Lung (tissue), 12 donors: ENCODE data around the gene NOTCH1. TPM values are rescaled to one million over a fixed set of nuclear protein-coding genes. Genes with fewer than 3 reads are reported as not detected.

Experiments
- ATAC-seq: fragments of 200-7000 bp; cut with Tn5 transposase; one replicate; pipeline ENCODE4 v1.9.1; 2020; ENCODE audit warnings: moderate number of reproducible peaks; ENCODE audit not compliant: insufficient read depth, low FRiP score
- DNase-seq, 3 donors: peaks; one replicate each; pipeline ENCODE4 v3.0.0-alpha.2; 2013 to 2017
- H3K27ac ChIP-seq, 2 donors: one replicate each; pipeline ENCODE4 v1.5.1; 2013; ENCODE audit warnings: mild to moderate bottlenecking in 2 of 2, moderate library complexity in 2 of 2, control low read depth in 1 of 2, inconsistent platforms in 1 of 2, low read depth in 1 of 2, low read length in 1 of 2
- H3K27me3 ChIP-seq, 3 donors: one replicate each; pipeline ENCODE4 v1.5.1; 2013; ENCODE audit warnings: low read length in 2 of 3; ENCODE audit not compliant: control insufficient read depth in 3 of 3, insufficient read depth in 3 of 3
- H3K36me3 ChIP-seq, 4 donors: one replicate each; pipeline ENCODE4 v1.5.1; 2013; ENCODE audit warnings: low read length in 4 of 4, mild to moderate bottlenecking in 1 of 4, moderate library complexity in 1 of 4; ENCODE audit not compliant: control insufficient read depth in 4 of 4, insufficient read depth in 4 of 4
- H3K4me1 ChIP-seq, 5 donors: one replicate each; pipeline ENCODE4 v1.5.1; 2013; ENCODE audit warnings: low read length in 5 of 5, mild to moderate bottlenecking in 2 of 5, moderate library complexity in 1 of 5; ENCODE audit not compliant: control insufficient read depth in 5 of 5, insufficient read depth in 5 of 5
- H3K4me3 ChIP-seq: one replicate; pipeline ENCODE4 v1.5.1; 2013; ENCODE audit warnings: mild to moderate bottlenecking, control low read depth, moderate library complexity
- H3K9ac ChIP-seq, 2 donors: one replicate each; pipeline ENCODE4 v1.5.1; 2013; ENCODE audit warnings: low read length in 2 of 2, control low read depth in 1 of 2; ENCODE audit not compliant: insufficient read depth in 1 of 2
- H3K9me3 ChIP-seq, 4 donors: one replicate each; pipeline ENCODE4 v1.5.1; 2013; ENCODE audit warnings: low read length in 3 of 4, mild to moderate bottlenecking in 1 of 4, moderate library complexity in 1 of 4; ENCODE audit not compliant: control insufficient read depth in 4 of 4, insufficient read depth in 3 of 4
- WGBS, 2 donors: extraction: QIAGEN DNeasy Blood & Tissue Kit; methylation state at CpG; one replicate each; pipeline ENCODE4 v1.1.7; 2013; 5-methylcytosine and 5-hydroxymethylcytosine counted together
- polyA plus RNA-seq, 2 donors: library from polyadenylated mRNA; stranded (reverse); fragments of 200-250 nt; gene quantifications; one replicate each; pipeline ENCODE4 v1.2.1, GENCODE V29; 2013
- total RNA-seq, 2 donors: library from RNA; depleted of rRNA in 1 of 2; stranded (reverse); fragments of >200 nt in 1 of 2; gene quantifications; one replicate each; pipeline ENCODE4 v1.2.1, GENCODE V29; 2014 to 2021
- TF ChIP-seq, protein P1 (sequence below): IDR thresholded peaks from 2 replicates; pipeline ENCODE4 v1.5.1; 2012; ENCODE audit warnings: mild to moderate bottlenecking; ENCODE audit errors: control extremely low read depth, extremely low read depth
- donor health status: control.
- donor health status: control.
- donor health status: Bipolar disorder and iron deficiency.
- donor health status: healthy.
- donor health status: DM: yes; HTN: yes; CAD: no.

Gene NOTCH1
- total and polyA plus RNA-seq, 4 donors: 23.9 to 101 (median 44.5) TPM

- no peaks in the 10 kb centered on the region for H3K27me3 ChIP-seq
- H3K36me3 ChIP-seq: peaks cover 2 to 65% (median 16%) of the 10 kb centered on the region in 4 donors
- ATAC-seq: no peak
- H3K4me1 ChIP-seq: peaks cover 0 to 9% (median 0%) of the 10 kb centered on the region in 5 donors
- H3K4me3 ChIP-seq: no peak overlapping the region
- WGBS, 2 donors: 74 to 88% methylated on average over 17 to 18 of the region's 18 CpGs
- DNase-seq: no peak
- TF ChIP-seq, protein P1, sequence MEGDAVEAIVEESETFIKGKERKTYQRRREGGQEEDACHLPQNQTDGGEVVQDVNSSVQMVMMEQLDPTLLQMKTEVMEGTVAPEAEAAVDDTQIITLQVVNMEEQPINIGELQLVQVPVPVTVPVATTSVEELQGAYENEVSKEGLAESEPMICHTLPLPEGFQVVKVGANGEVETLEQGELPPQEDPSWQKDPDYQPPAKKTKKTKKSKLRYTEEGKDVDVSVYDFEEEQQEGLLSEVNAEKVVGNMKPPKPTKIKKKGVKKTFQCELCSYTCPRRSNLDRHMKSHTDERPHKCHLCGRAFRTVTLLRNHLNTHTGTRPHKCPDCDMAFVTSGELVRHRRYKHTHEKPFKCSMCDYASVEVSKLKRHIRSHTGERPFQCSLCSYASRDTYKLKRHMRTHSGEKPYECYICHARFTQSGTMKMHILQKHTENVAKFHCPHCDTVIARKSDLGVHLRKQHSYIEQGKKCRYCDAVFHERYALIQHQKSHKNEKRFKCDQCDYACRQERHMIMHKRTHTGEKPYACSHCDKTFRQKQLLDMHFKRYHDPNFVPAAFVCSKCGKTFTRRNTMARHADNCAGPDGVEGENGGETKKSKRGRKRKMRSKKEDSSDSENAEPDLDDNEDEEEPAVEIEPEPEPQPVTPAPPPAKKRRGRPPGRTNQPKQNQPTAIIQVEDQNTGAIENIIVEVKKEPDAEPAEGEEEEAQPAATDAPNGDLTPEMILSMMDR: no peak
- no peak overlapping the region for H3K9ac ChIP-seq
- no peaks in the 10 kb centered on the region for H3K9me3 ChIP-seq
- H3K27ac ChIP-seq: peak overlapping the region in 1 of 2 donors; percentile 21
Measured at GRCh38 chr9:136496181-136496580, 49.7 kb downstream of the NOTCH1 start.

- Histone ChIP-seq H3K9me3 (no peaks in the 10 kb centered on the region), H3K4me1 (peaks cover 0 to 9% (median 0%) of the 10 kb centered on the region in 5 donors), H3K27ac (no peak overlapping the region), H3K4me3 (no peak overlapping the region), H3K9ac (no peak overlapping the region), H3K27me3 (no peaks in the 10 kb centered on the region), H3K36me3 (peaks cover 2 to 58% (median 16%) of the 10 kb centered on the region in 4 donors)
- ATAC-seq: no peak
- TF ChIP-seq, protein P1: no peak
- WGBS, 2 donors: 85 to 90% methylated on average over 17 of the region's 17 CpGs
- DNase-seq: no peak
Measured at GRCh38 chr9:136495238-136495800, 50.5 kb downstream of the NOTCH1 start.

- no peak for ATAC-seq
- 91 to 93% methylated on average over 29 of the region's 29 CpGs for WGBS, 2 donors
- Histone ChIP-seq H3K4me1 (peaks cover 0 to 9% (median 1%) of the 10 kb centered on the region in 5 donors), H3K36me3 (peaks cover 2 to 52% (median 16%) of the 10 kb centered on the region in 4 donors), H3K27ac (no peak overlapping the region), H3K9me3 (no peaks in the 10 kb centered on the region), H3K9ac (no peak overlapping the region), H3K4me3 (no peak overlapping the region), H3K27me3 (no peaks in the 10 kb centered on the region)
- TF ChIP-seq, protein P1: no peak
- no peak for DNase-seq
Measured at GRCh38 chr9:136494531-136495215, 51.2 kb downstream of the NOTCH1 start.
